GM18858 (cell line): ENCODE measurements around the gene CTNND1.
"Not testable (repeated sequence)": the region's sequence is repeated elsewhere in the genome, so short reads cannot be mapped to it uniquely, and the experiment has no call there.

Source experiments
- ATAC-seq: cut with Tn5 transposase; IDR thresholded peaks from one replicate; pipeline ENCODE4 v1.9.1; 2021; ENCODE audit not compliant: unreplicated experiment

The CTNND1 gene

DNA sequence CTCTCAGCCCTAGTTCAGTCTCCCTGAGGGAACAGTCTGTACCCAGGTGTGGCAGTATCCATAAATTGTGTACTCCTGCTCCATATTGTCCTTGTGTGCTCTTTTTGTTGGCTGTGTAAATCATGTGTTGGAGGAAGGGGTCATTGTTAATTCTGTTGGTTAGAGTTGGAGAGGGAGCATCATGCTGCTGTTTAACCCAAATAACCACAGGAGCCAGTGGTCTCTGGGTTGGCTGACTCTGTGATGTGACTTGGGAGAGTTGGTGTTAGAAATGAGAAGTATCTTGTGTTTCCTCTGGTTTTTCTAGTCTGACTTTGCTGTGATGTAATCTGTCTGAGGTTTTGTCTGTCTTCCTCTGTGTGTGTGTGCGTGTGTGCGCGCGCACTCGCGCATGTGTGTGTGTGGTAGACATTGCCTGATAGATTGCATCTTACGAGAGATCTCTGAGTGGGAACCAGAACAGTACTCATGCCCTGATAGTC is 30.5 kb downstream of the CTNND1 start:
- peak; percentile 85 for ATAC-seq

DNA sequence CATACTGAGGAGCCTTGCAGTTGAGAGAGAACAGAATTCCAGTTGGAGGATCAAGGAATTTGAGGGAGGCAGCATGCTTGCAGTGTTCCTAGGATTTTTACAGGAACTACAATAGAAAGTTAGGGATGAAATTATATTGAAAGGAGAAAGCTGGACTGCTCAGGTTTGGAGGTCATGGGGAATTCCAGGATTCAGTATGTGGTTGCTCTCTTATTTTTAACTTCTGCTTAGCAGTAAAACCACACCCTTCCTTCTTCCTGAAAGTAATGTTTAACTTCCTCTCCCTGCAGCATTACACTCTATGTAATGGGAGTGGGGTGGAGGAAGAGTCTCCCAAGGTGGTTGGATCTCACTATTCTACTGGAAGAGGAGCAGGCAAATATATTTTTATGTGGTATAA is 31.3 kb downstream of the CTNND1 start:
- no peak for ATAC-seq

DNA sequence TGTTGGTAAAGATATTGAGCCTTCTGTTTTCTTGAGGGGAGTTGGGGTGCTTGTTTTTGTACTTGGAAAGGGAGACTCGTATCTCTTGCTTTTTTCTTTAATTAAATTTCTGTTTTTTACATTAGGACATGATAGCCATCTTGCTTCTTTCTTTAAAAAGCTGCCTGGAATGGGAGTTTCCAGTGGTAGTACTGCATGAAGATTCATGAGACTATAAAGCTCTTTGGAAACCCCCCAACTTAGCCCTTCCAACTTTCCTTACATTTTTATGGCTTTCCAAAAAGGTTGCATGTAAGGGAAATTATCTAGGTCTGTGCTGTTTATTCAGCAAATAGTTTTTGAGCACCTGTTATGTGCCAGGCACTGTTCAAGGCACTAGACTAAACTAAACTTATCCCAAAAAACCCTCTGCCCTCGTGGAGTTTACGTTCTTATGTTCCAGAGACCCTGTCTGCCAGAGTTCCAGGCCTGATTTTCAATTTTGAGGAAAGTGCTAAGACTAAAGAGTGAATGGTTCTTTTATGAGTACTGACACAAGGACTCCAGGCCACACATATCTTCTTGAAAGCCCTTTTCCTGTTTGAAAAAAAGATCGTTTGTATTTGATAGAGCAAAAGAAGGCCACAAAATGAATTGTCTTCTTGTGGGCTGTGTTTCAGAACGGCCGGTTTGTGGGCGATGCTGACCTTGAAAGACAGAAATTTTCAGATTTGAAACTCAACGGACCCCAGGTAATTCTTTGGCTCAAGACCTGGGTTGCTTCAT is 31.9 kb downstream of the CTNND1 start:
- ATAC-seq: no peak

DNA sequence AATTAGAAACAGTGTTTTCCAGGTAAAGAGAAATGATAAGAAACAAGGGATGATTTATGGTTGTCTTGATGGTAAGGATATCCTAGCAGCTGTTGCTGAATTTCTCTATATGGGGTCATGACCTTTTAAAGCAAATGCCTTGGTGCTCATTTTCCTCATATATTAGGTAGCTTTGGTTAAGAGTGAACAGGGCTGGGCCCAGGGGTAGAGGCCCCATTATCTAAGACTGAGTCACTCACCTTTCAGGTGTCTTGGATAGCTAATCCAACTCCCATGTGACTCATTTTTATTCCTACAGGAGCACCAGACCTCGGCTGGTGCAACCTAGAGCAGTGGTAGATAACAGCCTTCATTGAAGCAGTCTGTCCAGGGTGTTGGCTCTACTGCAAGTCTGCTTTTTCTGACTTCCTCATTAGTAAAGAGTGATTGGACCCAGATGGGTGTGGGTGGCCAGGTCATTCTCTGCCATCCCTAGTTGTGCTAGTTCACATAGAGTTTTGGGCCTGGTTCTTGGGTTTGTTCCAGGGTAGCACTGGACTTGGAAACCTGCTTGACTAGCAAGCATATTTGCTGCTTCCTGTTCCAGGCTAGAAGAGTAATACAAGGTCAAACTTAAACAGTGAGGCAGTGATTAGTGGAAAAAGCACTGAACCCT is 37.4 kb downstream of the CTNND1 start:
- ATAC-seq: no peak

DNA sequence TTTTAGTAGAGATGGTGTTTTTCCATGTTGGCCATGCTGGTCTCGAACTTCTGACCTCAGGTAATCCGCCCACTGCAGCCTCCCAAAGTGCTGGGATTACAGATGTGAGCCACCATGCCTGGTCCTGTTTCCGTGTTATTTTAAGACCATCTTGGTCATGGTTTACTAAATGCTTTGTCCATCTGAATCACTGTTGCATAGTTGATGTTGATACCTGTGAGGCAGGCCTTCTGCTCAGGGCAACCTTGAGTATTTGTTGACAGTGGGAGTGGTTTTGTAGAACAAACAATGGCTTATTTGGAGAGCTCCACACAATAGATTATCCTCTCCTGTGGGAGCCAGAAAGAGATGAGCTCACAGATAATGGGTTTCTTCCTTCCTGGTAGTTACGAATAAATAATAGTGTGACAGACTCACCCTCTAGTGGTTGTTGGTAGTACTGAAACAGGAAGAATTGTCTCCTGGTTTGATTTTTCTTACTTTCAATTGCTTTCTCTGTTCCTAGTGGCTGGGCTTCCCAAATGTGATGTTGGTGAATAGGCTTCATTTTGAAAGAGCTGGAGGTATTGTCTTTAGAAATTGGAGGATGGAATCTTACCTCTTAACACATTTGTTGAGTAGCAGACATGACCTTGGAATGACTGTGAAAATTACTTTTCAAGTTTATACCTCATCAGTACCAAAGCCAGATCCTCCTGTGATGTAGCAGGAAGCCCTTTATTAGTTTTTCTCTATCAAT is 39.0 kb downstream of the CTNND1 start:
- ATAC-seq: peak; percentile 90

DNA sequence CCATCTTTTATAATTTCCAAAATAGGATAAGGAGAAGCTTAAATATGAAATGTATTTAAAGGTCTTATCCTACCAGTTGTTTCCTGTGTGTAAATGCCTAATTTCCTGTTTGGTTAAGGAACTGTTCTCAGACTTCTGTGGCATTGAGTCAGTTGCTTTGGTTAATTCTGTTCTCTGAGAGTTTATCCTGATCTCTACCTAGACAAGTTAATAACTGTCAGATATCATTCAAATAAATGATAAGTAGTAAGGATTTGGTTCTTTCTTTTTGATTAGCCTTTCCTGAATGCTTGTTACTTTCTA is 39.5 kb downstream of the CTNND1 start:
- ATAC-seq: peak; percentile 4

DNA sequence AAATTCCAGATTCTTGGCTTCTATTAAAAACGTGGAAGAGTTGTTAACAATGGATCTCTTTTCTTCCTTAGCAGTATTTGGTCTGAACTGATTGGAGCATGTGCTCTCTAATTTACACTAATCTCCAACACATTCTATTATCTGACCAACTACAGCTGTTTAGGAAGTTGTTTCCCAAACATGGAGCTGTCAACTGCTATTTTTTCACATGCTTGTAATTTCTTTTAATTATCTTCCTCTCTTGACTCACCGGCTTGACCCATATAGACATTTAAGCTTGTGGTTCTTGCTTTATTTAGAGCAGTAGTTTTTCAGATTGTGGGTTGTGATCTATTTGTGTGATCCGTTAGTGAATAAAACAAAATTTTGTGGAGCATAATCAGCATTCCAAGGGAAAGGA is 40.8 kb downstream of the CTNND1 start:
- no peak for ATAC-seq

DNA sequence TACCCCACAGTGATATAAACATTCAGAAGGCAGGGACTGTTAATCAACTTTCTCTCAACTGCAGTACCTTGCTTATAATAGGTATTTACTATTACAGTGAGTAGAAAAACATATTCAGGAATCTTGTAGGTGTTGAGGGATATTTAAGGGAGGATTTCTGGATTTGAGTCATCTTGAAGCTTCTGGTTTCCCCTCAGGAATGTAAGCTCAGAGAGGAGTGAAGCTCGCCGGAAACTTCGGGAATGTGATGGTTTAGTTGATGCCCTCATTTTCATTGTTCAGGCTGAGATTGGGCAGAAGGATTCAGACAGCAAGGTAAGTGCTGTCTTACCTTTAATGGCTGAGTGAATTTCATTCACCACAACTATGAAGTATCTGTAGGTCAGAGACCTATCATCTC is 42.9 kb downstream of the CTNND1 start:
- no peak for ATAC-seq

DNA sequence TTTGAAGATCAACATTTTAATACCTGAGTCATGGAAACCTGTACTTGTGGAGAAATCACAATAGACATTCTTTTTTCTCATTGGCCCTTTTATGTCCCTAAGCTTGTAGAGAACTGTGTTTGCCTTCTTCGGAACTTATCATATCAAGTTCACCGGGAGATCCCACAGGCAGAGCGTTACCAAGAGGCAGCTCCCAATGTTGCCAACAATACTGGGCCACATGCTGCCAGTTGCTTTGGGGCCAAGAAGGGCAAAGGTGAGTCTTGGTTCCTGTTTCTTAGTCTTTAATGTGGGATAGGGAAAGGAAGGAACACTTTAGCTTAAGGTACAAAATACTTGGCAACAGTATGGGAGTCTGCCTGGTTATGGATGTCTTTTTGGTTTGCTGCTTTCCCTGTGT is 44.2 kb downstream of the CTNND1 start:
- ATAC-seq: no peak

DNA sequence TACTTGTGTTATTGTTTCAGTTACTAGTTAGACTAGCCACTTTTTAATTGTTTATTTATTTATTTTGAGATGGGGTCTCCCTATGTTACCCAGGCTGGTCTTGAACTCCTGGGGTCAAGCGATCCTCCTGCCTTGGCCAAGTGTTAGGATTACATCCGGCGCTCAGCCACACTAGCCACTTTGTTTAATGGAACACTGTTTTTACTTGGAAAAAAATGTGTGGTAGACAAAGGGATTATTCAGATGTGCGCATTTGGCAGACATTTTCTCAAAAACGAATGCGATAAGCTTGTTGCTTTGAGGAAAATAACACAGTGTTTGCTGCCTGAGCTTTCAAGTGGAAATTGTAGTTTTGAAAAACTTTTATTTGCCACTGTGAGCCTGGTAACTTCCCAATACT is 51.0 kb downstream of the CTNND1 start:
- ATAC-seq: no peak

DNA sequence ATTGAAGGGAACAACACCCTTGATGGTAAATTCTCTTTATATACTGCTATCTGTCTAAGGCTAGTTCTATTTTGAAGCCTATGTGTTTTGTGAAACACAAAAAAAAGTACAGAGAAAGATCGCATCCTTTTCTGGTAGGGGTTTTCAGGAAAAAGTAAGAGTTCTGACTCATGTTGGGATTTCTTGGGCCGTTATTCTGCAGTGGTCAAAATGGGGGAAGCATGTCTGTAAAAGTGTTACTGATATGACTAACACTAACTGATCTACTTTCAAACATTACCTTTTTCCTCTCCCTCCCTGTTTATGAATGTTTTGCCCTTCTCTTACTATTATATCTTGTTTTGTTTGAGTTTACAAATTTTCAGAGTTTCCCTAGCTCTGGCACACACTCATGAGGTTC is 53.9 kb downstream of the CTNND1 start:
- peak; percentile 85 for ATAC-seq

DNA sequence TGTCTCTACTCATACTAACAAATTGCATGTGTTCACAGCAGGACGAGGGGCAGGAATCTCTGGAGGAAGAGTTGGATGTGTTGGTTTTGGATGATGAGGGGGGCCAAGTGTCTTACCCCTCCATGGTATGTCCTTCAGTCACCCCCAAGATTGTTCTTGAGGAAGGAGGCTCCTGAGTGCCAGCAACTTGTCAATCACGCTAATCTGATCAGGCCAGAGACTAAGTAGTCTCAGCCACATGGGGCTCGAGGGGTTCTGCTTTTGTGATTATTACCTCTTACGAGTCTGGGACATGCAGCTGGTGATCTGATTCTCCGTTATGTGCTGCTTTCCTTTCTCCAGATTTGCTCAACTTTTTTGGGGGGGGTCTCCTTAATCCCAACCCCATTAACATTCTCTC is 54.3 kb downstream of the CTNND1 start:
- no peak for ATAC-seq

DNA sequence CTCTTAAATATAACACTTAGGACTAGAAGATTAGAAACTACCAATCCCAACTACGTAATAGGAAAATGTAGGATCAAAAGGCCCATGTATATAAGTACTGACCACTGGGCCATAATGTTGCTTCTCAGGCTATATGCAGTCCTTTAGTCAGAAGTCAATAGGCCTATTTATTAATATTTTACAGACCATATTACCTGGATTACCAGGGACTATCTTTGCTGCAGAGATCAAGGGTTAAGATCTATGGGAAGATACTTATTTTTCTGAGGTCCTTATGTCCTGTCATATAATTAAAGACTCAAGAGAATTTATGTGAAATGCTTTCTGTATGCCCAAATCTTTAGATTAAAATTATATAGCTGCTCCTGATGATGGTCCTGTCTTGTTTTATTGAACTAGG is 57.2 kb downstream of the CTNND1 start:
- no peak for ATAC-seq

DNA sequence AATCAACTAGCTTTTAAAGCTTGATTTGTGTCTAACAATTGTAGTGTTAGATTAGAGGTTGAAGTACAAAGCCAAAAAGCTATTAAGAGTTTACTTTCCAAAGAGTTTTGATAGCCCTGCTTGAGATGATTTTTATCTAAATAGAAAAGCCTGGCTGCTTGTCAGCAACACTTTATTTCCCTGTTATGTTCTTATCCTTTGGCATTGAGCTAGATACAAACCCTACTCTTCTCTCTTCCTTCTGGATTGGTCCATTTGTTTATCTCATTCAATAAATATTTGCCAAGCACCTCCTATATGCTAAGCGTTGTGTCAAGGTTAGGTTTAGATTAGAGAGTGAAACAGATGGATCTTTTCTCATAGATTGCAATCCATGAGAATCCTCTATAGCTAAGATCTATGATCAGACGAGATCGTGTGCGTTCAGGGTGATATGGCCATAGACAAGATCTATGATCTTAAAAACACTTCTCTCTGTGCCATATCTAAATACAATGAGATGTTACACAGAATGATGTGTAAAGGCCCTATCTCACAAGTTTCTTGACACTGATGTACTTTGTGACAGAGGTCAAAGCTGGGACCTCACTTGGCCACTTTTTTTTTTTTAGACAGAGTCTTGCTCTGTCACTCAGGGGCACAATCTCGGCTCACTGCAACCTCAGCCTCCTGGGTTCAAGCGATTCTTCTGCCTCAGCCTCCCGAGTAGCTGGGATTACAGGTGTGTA is 57.8 kb downstream of the CTNND1 start:
- ATAC-seq: no peak

DNA sequence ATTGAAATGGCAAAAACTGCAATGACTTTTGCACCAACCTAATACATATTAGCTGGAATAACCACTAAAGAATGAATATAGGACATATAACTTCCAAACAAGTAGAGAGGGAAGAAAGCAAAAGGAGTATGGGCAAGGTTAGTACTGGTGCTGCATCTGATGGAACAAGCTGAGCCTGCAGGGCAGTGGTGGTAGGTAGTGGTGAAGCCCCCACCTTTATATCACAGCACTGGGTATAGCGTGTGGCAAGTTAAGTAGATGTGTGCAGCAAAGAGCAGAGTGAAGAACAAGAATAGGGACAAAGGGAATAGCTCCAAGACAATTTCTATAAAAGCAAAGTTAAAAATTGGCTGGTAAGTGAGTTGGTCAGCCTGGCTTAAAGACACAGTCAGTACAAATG is 62.3 kb downstream of the CTNND1 start:
- no peak for ATAC-seq

DNA sequence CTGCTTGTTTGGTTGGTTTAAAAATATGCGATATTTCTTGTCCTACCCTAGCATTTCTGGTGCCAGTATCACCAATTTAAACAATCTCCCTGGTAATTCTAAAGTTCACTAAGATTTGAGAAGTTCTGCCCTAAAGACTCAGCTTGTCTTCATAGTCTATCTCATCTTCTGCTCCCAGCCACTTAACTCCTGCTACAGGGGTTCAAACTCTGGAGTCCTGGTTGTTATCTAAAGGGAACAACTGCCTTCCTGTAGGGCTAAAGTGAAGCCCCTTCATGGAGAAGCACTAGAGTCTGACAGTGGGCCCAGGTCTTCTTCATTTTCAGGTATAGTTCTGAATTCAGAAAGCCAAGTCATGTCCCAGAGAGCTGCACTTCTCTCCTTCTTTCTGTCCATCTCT is 73.2 kb downstream of the CTNND1 start:
- ATAC-seq: no peak

DNA sequence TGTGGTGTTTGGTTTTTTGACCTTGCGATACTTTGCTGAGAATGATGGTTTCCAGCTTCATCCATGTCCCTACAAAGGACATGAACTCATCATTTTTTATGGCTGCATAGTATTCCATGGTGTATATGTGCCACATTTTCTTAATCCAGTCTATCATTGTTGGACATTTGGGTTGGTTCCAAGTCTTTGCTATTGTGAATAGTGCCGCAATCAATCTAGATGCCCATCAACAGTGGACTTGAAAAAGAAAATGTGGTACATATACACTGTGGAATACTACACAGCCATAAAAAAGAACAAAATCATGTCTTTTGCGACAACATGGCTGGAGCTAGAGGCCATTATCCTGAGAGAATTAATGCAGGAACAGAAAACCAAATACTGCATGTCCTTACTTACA is 77.0 kb downstream of the CTNND1 start:
- ATAC-seq: not testable (repeated sequence)

DNA sequence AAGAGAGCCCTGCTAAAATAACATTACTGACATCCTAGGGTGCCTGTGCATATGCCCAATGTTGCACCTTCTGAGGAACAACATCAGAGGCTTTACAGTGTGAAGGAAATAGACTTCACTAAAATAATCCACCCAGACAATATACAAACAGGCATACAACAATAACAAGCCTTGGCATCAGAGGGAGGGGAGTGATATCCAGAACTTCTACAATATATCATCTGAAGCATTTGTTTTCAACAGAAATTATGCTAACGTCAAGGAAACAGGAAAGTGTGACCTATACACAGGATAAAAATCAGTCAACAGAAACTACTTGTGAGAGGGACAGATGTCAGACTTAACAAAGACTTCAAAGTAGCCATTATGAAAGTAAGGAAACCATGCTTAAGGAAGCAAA is 81.3 kb downstream of the CTNND1 start:
- ATAC-seq: no peak

DNA sequence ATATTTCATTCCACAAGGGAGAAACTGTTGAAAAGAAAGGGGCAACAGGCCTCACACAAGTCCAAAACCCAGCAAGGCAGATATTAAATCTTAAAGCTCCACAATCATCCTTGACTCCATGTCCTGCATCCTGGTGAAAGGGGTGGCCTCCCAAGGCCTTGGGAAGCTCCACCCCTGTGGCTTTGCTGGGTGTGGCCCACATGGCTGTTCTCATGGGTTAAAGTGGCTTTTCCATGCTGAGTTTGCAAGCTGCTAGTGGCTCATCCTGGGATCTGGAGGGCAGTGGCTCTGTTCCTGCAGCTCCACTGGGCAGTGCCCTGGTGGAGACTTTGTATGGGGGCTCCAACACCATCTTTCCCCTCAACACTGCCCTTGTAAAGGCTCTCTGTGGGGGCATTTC is 106.4 kb downstream of the CTNND1 start:
- ATAC-seq: no peak

DNA sequence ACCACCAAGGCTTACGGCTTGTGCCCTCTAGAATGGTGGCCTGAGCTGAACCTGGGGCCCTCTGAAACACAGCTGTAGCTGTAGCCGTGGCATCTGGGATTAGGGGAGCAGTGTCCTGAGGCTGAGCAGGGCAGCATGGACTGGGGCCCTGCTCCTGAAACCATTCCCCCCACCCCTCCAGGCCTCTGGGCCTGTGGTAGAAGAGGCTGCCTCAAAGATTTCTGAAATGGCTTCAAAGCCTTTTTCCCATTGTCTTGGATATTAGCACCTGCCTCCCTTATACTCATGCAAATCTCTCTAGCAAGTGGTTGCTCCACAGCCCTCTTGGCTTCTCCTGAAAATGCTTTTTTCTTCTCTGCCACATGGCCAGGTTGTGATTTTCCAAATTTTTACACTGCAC is 106.9 kb downstream of the CTNND1 start:
- ATAC-seq: no peak
